T-helper 2 cell (primary cell): ENCODE results near the gene DEPDC5.

Experiments used
- DNase-seq, 5 experiments: peaks; one replicate each; pipeline versions ENCODE4 v3.0.0 to v3.0.0-alpha.2; 2012 to 2022

Gene DEPDC5

DNA sequence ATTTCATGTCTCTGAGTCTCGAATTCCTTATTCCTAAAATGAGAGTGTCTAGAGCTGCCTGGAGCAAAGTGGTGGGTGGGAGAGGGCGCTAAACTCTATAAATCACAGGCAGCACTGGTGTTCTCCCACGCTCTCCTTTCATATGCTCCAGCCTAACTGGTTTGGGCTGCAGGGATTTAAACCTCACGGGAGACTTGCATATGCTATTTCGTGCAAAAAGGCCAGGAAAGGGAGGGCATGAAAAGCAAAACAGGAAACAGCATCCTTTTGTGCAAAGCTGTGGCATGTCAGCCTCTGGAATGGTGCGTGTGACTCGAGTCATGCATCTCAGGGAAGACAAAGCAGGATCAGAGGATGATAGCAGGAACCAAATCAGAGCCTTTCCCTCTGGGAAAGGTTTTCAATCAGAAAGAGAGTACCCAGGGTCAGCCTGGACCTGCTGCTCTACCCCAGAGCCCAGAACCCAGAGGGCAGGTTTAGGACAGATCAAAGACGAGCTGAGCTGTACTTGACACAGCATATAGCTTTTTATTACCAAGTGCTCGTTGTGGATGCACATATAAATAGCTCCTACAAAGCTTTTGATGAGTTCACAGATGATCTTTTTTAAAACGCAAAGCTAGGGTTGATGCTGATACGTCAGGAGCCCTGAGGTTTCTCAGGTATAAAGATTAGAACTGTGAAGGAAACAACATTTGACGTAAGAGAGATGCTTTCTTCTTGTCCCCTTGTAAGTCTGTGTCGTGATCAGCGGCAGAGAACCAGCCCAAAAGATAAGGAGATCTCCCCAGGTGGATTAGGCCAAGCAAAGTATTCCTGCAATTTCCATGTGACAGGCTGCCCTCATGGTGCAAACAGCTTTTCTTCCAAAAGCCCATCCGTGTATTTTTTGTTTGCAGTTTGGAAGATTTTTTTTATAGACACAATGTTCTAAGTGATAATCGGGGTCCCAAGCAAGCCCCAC lies 144.3 kb downstream of the DEPDC5 start:
- DNase-seq: no peak

DNA sequence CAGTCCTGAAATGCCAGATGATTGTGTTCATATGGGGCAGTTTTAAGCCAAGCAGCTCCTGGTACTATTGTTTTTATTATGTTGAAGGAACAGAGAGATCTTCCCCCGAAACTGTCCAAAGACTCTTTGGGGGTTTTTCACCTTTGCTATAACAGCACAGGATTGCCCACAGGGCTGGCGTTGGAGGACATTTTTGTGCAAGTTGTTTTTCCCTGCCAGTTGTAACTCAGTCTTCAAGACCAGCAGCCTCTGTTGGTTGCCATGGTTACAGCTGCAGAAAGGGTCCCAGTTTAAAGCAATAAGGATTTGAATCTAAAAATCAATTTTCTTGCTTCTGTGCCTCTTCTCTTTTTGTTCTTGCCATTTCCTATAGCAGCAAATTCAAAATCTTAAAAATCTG lies 145.1 kb downstream of the DEPDC5 start:
- DNase-seq: no peak

DNA sequence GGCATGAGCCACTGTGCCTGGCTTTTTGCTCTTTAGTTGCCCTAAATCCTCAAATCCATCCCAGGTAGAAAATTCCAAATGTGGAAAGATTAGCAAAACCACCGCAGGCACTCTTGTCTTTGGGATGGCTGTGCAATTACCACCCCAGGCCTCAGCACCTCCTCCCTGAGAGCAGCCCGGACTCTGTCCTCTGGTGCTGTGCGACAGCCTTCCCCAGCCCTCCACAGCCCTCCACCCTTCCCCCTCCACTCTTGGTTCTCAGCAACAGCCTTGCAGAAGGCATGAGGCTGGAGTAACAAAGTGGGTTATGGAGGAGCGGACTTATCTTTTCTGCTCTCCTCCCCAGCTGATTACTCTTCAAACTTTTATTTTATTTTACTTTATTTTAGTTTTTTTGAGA lies 145.8 kb downstream of the DEPDC5 start:
- no peak for DNase-seq

DNA sequence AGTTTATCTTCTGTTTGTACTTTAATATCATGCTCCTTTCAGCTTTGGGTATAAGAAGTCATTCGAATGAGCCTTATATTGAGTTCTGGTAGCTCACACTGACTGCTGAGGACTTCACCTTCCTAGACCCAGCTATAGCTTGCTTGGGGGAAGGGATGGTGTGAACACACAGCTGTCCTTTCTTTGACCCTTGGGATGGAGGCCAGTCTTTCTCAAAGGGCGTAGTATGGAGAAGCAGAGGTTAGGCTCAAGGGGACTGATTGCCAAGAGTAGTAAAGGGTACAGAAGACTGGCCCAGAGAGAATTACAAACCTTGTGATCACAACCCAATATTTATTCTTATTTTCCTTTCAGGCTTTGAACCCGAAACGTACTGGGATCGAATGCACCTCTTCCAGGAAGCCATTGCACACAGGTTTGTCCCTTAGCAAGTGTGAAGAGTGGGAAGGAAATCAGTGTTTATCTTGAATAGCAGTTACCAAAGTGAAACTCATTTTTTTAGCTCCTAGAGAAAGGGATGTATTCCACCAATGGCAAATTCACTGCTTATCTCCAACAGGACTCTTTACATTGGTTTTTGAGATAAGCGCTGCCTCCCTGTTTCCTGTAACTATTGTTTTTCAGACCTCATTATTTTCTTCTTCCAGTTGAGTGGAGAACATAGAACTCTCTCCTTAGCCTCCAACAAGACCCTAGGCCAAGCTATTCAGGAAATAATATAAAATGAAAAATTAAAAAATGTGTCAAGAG lies 147.7 kb downstream of the DEPDC5 start:
- DNase-seq: no peak

DNA sequence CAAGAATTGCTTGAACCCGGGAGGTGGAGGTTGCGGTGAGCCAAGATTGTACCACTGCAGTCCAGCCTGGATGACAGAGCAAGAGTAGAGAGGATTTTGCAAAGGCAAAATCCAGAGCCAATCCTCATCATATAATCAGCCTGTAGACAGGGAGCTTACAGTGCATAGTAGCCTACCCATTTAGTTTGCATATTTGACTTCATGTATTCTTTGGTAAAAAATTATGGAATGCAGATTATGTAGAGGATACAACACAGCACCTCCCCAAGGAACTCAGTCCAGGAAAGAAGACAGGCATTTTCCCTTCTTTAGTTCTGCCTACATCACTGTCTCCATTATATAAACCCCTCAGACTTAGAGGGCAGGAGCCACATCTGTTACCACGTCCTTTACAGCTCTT lies 150.8 kb downstream of the DEPDC5 start:
- DNase-seq: no peak

DNA sequence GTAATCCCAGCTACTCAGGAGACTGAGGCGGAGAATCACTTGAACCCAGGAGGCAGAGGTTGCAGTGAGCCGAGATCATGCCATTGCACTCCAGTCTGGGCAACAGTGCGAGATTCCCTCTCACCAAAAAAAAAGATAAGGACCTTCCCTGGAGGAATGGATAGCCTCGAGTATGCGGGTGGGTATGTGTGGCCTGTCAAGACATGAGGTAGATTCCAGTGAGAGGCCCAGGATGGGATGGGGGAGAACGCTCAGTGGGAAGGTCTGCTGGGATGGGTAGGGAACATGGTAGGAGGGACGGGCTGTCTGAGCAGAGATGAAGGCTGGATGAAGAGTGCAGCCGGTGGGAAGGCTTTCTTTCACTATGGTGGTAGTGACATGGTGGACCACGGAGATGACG lies 151.5 kb downstream of the DEPDC5 start:
- DNase-seq: no peak

DNA sequence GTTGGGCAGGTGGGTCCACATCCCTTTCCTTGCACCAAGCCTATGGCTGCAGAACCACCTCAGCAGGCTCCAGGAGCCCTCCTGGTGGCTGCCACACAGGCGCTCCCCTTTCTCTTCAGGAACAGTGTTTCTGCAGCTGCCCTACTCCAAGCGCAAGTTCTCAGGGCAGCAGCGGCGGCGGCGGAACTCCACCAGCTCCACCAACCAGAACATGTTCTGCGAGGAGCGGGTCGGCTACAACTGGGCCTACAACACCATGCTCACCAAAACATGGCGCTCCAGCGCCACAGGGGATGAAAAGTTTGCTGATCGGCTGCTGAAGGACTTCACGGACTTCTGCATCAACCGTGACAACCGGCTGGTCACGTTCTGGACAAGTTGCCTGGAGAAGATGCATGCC lies 152.3 kb downstream of the DEPDC5 start:
- DNase-seq: no peak

DNA sequence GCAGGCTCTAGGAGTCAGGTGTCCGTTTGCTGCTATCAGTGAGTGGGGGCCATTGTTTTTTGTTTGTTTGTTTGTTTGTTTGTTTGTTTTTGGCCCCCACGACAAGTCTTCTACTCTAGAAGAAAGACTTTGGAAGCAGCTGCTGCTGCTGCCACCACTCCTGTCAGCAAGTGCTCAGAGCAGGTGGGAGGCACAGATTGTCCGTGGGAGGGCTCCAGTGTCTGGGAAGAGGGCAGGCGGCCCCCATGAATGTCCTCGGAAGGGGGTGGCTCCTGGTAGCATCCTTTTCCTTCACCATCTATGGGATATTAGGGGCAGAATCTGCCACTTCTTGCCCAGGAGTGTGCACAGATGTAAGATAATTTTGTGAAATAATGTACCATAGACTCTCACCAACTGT lies 152.8 kb downstream of the DEPDC5 start:
- DNase-seq: no peak

DNA sequence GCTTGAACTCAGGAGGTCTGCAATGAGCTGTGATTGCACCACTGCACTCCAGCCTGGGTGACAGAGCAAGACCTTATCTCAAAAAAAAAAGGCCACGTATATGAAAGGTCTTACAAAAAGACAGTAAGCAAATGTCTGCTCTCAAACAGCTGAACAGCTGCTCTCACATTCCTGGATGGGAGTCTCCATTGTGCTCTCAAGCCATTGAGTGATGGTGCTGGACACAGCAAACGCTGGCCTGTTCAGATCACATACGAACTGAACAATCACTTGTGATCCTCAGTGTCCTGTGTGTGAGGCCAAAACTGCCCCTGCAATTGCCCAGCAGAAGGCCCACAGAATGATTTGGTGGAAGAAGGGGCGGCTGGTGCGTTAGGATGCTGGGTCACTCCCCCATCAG lies 156.2 kb downstream of the DEPDC5 start:
- DNase-seq: no peak

DNA sequence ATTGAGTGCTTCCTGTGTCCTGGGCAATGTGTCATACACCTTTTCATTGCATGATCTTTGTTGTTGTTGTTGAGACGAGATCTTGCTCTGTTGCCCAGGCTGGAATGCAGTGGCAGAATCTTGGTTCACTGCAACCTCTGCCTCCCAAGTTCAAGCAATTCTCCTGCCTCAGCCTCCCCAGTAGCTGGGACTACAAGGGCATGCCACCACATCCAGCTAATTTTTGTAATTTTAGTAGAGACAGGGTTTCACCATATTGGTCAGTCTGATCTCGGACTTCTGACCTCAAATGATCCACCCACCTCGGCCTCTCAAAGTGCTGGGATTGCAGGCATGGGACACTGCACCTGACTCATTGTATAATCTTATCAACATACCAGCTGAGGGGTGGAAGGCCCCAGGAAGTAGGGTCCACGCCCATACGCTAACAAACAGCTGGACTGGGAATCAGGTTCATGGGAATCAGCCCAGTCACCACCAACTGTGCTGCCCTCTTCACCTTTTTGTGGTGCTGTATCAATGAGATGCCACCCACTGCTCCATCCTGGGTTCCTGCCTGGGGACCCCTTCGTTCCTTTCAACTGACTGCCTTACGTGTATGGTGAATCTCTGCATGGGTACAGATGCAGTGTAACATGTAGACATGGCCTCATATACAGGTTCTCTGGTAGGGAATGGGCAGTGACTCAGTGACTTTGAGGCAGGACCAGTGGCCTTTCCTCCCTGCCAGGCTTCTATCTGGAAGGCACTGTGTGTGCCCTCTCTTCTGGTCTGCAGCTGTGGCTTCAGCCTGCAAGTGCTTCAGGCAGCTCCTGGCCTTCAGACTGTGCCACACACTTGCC lies 158.0 kb downstream of the DEPDC5 start:
- no peak for DNase-seq

DNA sequence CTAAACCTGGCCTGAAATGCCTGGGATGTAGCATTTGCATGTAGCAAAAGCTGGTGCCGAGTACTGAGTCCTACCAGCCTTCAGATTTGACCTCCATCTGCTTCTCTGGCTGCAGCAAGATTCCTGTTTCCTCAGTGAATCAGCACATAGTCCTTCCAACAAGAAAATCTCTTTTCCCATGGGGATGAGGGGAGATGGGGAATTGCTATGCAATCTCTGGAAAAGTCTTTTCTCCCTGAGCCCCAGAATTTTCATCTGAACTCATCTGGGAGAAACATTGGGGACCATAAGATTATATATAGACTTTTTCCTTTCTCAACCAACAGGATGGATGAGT lies 158.6 kb downstream of the DEPDC5 start:
- DNase-seq: no peak

DNA sequence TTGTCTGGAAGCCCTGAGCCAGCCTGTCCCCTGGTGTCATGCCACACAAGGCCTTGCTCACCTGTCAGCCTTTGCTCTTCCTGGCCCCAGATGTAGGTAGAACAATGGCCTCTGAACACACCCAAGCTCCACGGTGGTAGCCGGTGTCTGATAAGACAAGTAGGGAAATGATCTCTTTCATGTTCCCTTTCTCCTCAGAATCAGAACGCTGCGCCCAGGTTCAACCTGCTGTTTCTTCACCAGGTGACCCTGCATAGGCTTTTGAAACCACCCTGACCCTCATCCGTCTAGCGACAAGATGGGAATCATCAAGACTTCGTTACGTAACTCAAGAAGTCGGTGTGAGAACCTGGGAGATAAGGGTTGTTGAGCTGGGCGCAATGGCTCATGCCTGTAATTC lies 161.8 kb downstream of the DEPDC5 start:
- no peak for DNase-seq

DNA sequence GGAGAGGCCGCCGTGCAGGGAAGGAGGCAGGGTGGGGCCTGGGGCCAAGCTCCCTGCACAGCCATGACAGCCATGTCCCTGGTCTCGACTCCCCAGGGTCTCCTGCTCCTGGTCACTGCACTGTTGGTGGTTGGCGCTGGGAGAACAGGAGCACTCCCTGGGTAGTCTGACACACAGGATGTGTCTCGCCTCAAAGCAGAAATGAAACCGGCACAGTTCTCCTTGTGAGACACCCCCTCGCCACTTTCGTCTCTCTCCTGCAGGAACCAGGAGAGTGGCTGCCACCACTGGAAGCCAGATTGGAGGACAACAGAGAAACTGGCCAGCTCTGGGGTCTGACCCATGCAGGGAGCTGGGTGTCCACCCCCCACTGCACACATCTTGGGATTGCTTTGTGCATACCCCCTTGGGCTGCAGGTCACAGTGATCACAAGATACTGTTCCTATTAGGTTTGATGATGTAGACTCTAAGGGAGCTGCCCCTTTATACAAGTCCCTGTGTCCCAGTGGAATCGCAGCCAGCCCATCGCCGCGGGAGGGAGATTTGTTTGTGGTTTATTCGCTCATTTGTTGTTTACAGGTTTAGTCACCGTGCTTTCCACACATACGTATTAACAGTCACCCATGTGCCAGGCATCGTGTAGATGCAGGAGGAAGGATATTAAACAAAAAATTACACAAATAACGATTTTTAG lies 163.6 kb downstream of the DEPDC5 start:
- peak in 1 of 5 experiments; percentile 48 for DNase-seq

DNA sequence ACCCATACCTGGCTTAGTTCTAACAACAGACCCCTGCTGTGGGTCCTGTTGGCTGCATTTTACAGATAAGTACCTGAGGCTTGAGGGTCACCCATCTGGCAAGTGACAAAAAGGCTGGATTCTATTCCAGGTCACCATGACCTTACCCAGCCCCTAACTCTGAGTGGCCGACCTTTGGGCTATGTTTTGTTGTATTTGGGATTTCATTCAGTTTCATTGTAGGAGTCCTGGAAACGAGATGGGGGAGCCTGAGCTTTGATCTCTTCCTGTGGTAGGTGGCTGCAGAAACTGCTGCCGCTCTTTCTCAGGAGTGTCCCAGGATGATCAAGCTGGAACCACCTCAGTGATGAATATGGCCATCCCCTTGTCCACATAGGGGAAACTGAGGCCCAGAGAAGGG lies 165.9 kb downstream of the DEPDC5 start:
- DNase-seq: no peak

DNA sequence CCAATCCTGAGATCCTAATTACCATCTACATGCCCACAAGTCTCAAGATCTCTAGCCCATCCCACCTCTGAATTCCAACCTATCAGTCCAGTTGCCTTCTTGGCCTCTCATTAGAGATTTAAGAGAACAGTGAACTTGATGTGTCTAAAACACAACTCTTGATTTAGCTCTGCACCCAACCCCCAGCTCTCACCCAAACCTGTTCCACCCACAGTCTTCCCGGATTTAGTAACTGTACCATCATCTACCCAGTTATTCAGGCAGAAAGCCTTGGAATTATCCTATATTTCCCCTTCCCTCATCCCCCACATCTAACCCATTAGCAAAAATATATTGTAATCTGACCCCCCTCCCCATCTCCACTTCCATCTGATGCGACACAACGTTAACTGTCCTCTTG lies 166.5 kb downstream of the DEPDC5 start:
- no peak for DNase-seq

DNA sequence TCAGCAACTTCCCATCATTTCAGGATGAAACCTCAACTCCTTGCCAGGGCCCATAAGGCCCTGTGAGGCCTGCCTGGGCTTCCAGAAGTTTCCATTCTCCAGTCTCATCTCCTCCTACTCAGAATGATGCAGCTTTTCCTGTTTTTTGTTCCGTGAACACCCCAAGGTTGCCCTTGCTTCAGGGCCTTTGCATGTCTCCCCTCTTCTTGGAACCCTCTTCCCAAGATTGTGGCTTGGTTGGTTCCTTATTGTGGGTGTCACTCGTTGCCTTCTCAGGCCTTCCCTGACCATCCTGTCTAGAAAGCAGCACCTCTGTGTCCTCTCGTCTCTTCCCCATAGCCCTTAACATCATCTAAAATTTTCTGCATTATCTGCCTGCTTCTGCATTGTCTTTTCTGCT lies 167.3 kb downstream of the DEPDC5 start:
- no peak for DNase-seq

DNA sequence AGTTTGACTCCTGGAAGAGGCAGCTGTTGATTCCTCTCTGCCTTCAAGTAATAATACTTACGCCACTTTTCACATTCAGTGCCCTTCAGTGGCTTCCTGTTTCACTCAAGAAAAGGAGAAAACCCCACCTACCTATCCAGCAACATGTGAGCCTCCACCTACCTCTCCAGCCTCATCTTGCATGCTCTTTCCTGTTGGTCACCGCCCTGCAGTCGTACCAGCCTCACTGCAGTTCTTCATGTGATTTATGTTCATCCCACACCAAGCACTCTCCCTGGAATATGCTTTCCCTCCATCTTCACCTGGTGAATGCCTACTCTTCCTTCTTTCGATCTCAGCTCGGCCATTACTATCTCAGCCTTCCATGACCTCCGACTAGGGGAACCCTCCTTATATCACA lies 168.7 kb downstream of the DEPDC5 start:
- no peak for DNase-seq

DNA sequence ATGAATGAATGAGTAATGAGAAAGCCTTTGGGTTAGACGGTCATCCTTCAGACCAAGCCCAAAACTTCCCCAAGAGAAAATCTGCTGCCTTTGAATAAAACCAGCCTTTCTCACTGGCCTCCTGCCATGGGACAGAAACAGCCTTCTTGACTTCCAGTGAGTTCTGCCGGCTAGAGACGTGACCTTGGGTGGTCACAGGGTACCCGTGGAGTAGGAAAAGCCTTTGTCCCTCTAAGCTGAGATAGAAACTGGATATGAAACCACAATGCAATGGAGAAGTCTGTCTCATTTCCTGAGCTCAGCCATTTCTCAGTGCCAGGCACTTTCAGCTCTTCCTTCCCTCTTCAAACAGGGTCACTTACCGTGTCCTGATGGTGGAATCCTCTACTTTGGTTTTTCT lies 169.3 kb downstream of the DEPDC5 start:
- no peak for DNase-seq

DNA sequence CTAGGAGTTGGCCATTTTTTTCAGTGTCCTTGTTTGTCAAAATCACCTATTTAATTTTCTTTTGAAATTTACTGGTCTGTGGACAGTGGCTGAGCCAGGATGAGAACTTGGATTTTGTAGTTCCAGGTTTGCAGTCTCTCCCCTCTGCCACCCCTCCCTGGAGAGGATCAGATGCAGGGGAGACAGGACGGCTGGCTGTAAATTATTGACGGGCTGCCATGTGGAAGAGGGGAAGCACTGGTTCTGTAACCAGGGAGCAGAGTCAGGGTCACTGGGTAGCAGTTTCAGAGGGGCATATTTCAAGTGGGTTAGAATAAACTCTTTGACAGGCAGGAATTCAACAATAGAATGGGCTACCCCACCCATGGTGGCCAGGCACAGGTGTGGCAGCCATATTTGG lies 169.9 kb downstream of the DEPDC5 start:
- DNase-seq: no peak

DNA sequence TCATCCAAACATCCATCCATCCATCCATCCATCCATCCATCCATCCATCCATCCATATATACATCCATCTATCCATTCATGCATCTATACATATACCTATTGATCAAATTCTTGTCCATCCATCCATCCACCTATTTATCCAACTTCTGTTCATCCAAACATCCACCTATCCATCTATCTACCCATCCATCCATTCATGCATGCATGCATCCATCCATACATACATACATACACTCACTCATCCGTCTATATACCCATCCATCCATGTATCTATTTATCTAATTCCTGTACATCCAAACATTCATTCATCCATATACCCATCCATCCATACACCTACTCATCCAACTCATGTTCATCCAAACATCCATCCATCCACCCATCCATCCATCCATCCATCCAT lies 171.2 kb downstream of the DEPDC5 start:
- DNase-seq: no peak

DNA sequence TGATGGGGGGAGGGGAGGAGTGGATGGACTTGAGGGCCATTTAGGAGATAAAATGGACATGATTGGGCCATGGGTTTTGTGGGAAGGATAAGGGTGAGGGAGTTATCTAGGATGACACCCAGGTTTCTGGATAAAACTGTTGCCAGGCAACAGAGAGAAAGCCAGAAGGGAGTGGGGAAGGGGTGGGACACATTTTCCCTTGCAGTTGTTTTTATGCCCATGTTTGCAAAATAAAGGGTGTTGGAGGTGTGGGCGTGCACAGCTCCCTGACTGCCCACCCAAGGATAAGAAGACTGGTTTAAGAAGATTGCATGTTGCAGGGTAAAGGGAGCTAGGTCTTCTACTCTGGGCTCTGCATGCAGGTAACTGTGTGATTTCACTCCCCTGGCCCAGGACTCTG lies 172.2 kb downstream of the DEPDC5 start:
- DNase-seq: no peak

DNA sequence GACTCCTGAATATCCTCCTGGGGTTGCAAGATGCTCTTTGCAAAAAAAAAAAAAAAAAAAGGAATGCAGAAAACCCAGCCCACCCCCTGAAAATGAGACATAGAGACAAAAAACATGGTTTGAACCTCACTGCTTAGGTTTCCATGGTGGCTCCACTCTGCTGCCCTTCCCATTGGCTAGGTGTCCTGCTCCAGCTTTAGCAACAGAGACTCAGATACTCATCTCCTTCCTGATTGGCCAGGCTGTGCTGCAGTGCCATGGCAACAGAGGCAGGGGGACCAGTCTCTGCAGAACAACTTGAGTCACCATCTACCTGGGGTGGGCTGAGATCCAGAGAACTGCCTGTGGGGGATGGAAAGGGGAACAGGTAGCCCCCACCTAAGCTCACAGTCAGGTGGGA lies 173.2 kb downstream of the DEPDC5 start:
- DNase-seq: peak in 1 of 5 experiments; percentile 15

DNA sequence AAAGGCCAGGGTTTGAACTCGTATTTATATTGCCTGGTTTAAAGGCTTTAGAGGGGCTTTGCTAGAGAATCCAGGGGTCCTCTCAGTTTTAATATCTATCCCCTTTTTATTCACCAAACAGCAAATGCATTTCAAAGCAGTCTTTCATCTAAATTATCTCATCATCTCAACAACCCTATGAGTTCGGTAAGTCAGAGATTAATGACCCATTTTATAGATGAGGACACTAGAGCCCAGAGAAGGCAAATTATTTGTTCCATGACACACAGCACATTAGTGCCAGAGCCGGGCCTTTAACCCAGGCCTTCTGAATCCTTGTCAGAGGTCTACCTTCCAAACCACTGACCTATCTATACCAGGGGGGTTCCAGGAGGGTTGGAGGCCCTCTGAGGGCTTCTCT lies 173.7 kb downstream of the DEPDC5 start:
- DNase-seq: no peak
